HL-60 (cell line): Measurements from ENCODE around the gene GAL3ST2.

Experiments used
- DNase-seq, 2 experiments: peaks; one replicate each; pipeline ENCODE4 v3.0.0-alpha.2; 2010 to 2020; ENCODE audit warnings: low read depth in 1 of 2, low spot score in 1 of 2
- H3K27ac ChIP-seq: fragments of 250-450 bp; sonication (Bioruptor Pico); replicated peaks from 2 replicates; pipeline ENCODE4 v1.5.1; 2020; ENCODE audit warnings: mild to moderate bottlenecking, moderate library complexity
- H3K27me3 ChIP-seq: fragments of 250-450 bp; sonication (Bioruptor Pico); 2 replicates; pipeline ENCODE4 v1.5.1; 2021; ENCODE audit warnings: mild to moderate bottlenecking, moderate library complexity; ENCODE audit not compliant: insufficient read depth, poor library complexity, severe bottlenecking
- H3K4me3 ChIP-seq: replicated peaks from 2 replicates; pipeline ENCODE4 v1.5.1; 2011; ENCODE audit warnings: mild to moderate bottlenecking, control low read depth, low read length; ENCODE audit not compliant: insufficient read depth
- GABPA ChIP-seq: IDR thresholded peaks from 2 replicates; pipeline ENCODE4 v1.6.1; 2012; ENCODE audit warnings: low read depth
- POLR2AphosphoS5 ChIP-seq: IDR thresholded peaks from 2 replicates; pipeline ENCODE4 v1.6.1; 2012; ENCODE audit warnings: low read depth
- REST ChIP-seq: IDR thresholded peaks from 2 replicates; pipeline ENCODE4 v1.6.1; 2012; ENCODE audit warnings: low read depth; ENCODE audit not compliant: insufficient replicate concordance
- SPI1 ChIP-seq: IDR thresholded peaks from 2 replicates; pipeline ENCODE4 v1.6.1; 2012; ENCODE audit warnings: low read depth, mild to moderate bottlenecking, borderline replicate concordance
- TF ChIP-seq, protein P1 (sequence below): IDR thresholded peaks from one replicate; pipeline ENCODE4 v1.5.1; 2011; ENCODE audit warnings: low read length, control low read depth, inconsistent platforms; ENCODE audit not compliant: insufficient read depth

The GAL3ST2 gene

GRCh38 chr2:241762321-241762932, 14.2 kb upstream of the GAL3ST2 start:
- H3K27ac ChIP-seq = no peak overlapping the region
- no peak for DNase-seq
- H3K27me3 ChIP-seq = no peaks in the 10 kb centered on the region
- H3K4me3 ChIP-seq = no peak overlapping the region
- TF ChIP-seq POLR2AphosphoS5 (no peak), GABPA (no peak), SPI1 (no peak), REST (no peak)
- TF ChIP-seq, protein P1, sequence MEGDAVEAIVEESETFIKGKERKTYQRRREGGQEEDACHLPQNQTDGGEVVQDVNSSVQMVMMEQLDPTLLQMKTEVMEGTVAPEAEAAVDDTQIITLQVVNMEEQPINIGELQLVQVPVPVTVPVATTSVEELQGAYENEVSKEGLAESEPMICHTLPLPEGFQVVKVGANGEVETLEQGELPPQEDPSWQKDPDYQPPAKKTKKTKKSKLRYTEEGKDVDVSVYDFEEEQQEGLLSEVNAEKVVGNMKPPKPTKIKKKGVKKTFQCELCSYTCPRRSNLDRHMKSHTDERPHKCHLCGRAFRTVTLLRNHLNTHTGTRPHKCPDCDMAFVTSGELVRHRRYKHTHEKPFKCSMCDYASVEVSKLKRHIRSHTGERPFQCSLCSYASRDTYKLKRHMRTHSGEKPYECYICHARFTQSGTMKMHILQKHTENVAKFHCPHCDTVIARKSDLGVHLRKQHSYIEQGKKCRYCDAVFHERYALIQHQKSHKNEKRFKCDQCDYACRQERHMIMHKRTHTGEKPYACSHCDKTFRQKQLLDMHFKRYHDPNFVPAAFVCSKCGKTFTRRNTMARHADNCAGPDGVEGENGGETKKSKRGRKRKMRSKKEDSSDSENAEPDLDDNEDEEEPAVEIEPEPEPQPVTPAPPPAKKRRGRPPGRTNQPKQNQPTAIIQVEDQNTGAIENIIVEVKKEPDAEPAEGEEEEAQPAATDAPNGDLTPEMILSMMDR = no peak

DNA sequence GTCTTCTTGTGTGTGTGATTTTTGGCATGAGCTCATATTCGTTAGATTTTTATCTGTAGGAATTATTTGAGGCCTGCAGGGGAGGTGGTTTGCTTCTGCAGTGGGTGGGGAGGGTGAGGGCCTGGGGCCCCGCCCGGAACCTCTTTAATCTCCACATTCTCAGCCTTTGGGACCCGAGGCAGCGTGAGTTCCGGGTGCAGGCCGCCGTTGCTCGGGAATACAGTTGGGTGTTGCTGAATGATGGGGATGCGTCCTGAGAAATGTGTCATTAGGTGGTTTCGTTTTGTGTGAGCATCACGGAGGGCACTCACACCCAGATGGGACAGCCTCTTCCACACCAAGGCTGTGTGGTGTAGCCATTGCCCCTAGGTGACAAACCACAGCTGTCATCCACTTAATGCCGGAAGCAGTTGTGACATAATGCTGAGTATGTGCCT, 13.7 kb upstream of the GAL3ST2 start:
- Histone ChIP-seq H3K27ac (no peak overlapping the region), H3K27me3 (no peaks in the 10 kb centered on the region), H3K4me3 (no peak overlapping the region)
- peak in 1 of 2 experiments; percentile 70 for DNase-seq
- TF ChIP-seq POLR2AphosphoS5 (no peak), GABPA (no peak), SPI1 (no peak), REST (no peak)
- TF ChIP-seq, protein P1 = no peak

DNA sequence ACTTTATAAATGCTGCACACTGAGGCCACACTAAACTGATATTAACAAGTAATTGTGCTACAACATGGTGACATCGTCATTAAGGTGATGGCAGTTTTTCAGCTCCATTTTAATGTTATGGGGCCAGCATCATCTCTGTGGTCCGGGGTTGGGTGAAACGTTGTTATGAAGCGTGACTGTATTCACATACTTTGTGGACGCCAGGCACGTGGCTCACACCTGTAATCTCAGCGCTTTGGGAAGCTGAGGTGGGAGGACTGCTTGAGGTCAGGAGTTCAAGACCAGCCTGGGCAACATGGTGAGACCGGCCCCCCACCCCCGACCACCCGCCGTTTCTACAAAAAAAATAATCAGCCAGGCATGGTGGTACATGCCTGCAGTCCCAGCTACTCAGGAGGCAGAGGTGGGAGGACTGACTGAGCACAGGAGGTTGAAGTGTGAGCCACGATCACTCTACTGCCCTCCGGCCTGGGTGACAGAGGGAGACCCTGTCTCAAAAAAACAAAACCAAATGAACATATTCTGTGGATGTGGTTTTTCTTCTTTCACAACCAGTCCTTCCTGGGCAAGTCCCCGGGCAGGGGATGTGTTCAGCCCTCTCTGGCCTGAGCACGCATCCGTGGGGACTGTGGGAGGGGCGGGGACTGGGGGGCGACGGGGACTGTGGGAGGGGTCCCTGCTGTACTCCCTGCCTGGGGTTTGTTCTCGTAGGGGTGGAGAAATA, 12.9 kb upstream of the GAL3ST2 start:
- TF ChIP-seq REST (no peak), GABPA (no peak), SPI1 (no peak), POLR2AphosphoS5 (no peak)
- TF ChIP-seq, protein P1 = no peak
- no peak overlapping the region for H3K27ac ChIP-seq
- no peak for DNase-seq

More for the DNA sequence above, 12.9 kb upstream of the GAL3ST2 start:
- no peak overlapping the region for H3K4me3 ChIP-seq
- H3K27me3 ChIP-seq = no peaks in the 10 kb centered on the region
